GM12878 (cell line): ENCODE results near the gene NAXE.

Source experiments
- ATF2 ChIP-seq: IDR thresholded peaks from 2 replicates; pipeline ENCODE4 v1.6.1; 2012; ENCODE audit warnings: low read length, inconsistent platforms
- BCL11A ChIP-seq: IDR thresholded peaks from 2 replicates; pipeline ENCODE4 v1.6.1; 2011; ENCODE audit warnings: low read depth, low read length
- CHD4 ChIP-seq: fragments of 200-600 bp; sonication (generic); IDR thresholded peaks from 2 replicates; pipeline ENCODE4 v1.6.1; 2016; ENCODE audit warnings: mild to moderate bottlenecking
- CREM ChIP-seq: IDR thresholded peaks from 2 replicates; pipeline ENCODE4 v1.6.1; 2014; ENCODE audit warnings: antibody characterized with exemption, low read depth
- CTCF ChIP-seq, 3 experiments: IDR thresholded peaks in 2 of 3; conservative IDR thresholded peaks in 1 of 3; 2 replicates each; pipeline ENCODE4 v1.5.1; 2011; ENCODE audit warnings: low read depth in 3 of 3, low read length in 3 of 3, mild to moderate bottlenecking in 3 of 3, control low read depth in 2 of 3, moderate library complexity in 2 of 3, inconsistent platforms in 1 of 3, mixed read lengths in 1 of 3; ENCODE audit not compliant: control insufficient read depth in 2 of 3, insufficient read depth in 1 of 3; ENCODE audit errors: extremely low read depth in 1 of 3
- EP300 ChIP-seq, 2 experiments: fragments of 150-350 bp in 1 of 2; IDR thresholded peaks; 2 replicates each; pipeline ENCODE4 v1.6.1; 2011 to 2012; ENCODE audit warnings: low read depth in 2 of 2, low read length in 2 of 2, borderline replicate concordance in 1 of 2, improper control_type of control experiment in 1 of 2, inconsistent platforms in 1 of 2; ENCODE audit not compliant: control insufficient read depth in 1 of 2
- IRF3 ChIP-seq: fragments of 450-650 bp; IDR thresholded peaks from 2 replicates; pipeline ENCODE4 v1.6.1; 2014; ENCODE audit warnings: mild to moderate bottlenecking
- JUND ChIP-seq: IDR thresholded peaks from 2 replicates; pipeline ENCODE4 v1.6.1; 2012; ENCODE audit warnings: low read depth, mild to moderate bottlenecking, low read length, improper control_type of control experiment, moderate library complexity
- MAX ChIP-seq: IDR thresholded peaks from 2 replicates; pipeline ENCODE4 v1.6.1; 2012; ENCODE audit warnings: low read depth, low read length, improper control_type of control experiment
- MYC ChIP-seq: IDR thresholded peaks from 2 replicates; pipeline ENCODE4 v1.6.1; 2011; ENCODE audit warnings: mild to moderate bottlenecking, low read length, moderate library complexity, inconsistent platforms; ENCODE audit not compliant: insufficient read depth, insufficient replicate concordance, insufficient read length, severe bottlenecking
- PBX3 ChIP-seq: IDR thresholded peaks from 2 replicates; pipeline ENCODE4 v1.6.1; 2011; ENCODE audit warnings: mild to moderate bottlenecking, low read depth, low read length, moderate library complexity; ENCODE audit not compliant: insufficient replicate concordance
- POLR2AphosphoS5 ChIP-seq: IDR thresholded peaks from 2 replicates; pipeline ENCODE4 v1.6.1; 2011; ENCODE audit warnings: mild to moderate bottlenecking, low read length, inconsistent platforms
- TAF1 ChIP-seq: IDR thresholded peaks from 2 replicates; pipeline ENCODE4 v1.6.1; 2011; ENCODE audit warnings: mild to moderate bottlenecking, low read depth, low read length, borderline replicate concordance
- USF1 ChIP-seq: IDR thresholded peaks from 2 replicates; pipeline ENCODE4 v1.6.1; 2011; ENCODE audit warnings: borderline replicate concordance, low read depth, mild to moderate bottlenecking, moderate library complexity, mixed read lengths, low read length; ENCODE audit not compliant: insufficient read depth; ENCODE audit errors: extremely low read length

GRCh38 chr1:156596426-156596825 is 4.8 kb downstream of the NAXE start:
- TF ChIP-seq MYC (no peak), TAF1 (no peak), CREM (no peak), EP300 (IDR thresholded peaks at IDR 0.05; ENCODE audit: borderline replicate concordance in 1 of 2, control insufficient read depth in 1 of 2, low read depth in 2 of 2, low read length in 2 of 2) (no peak), JUND (no peak), IRF3 (no peak), ATF2 (no peak), MAX (no peak), USF1 (no peak), CTCF (IDR thresholded peaks at IDR 0.05 in 2 of 3, conservative IDR thresholded peaks at IDR 0.05 in 1 of 3; ENCODE audit: control insufficient read depth in 2 of 3, extremely low read depth in 1 of 3, insufficient read depth in 1 of 3, low read depth in 3 of 3, low read length in 3 of 3) (no peak), CHD4 (no peak), POLR2AphosphoS5 (no peak), PBX3 (no peak), BCL11A (no peak)
